HG03103 (cell line): ENCODE results near the gene LRMDA.
"Not testable (repeated sequence)": the region's sequence is repeated elsewhere in the genome, so short reads cannot be mapped to it uniquely, and the experiment has no call there.

ENCODE experiments used
- ATAC-seq: cut with Tn5 transposase; IDR thresholded peaks from one replicate; pipeline ENCODE4 v1.9.1; 2021; ENCODE audit warnings: low read depth; ENCODE audit not compliant: unreplicated experiment

The LRMDA gene

DNA sequence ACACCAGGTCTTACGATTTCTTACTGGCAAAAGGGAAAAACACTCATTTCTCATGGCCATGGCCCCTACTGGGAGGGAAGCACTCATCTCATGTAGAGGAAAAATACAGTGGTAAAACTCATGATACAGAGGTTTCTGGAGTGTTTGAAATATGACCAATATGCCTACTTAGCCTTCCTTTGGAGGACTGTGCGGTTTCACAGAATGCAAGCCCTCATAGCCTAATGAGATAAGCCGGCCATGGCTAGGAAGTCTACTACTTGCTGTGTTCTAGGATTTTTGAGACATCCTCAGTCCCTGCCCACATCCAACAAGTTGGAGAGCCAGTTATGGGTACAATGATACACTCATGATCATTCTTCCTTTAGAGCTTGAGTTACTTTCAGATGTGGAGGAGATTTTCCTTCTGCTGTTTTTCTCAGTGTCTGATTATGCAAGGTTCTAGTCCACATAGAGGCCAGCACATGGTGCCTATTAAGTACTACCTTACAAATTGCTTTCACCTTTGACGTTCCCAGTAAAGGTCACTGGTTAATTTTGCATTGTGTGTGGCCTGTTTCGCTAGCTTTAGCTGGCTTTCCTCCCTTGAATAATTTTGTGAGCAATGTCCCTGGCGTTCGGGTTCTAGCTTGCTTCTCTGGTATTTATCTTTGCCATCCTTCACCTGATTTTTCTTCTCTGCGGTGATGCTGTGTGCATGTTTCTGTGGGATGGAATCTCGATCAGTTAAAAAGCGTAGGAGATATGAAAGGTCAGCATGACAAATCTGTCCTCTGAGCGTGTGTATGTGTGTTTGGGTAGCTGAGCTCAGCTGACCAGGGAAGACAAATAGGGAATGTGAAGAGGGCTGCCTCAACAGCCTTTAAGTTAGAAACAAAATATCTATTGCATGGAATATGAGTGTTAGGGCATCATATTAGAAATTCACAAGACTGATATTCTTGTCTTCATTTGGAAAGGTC is 295.4 kb downstream of the LRMDA start:
- ATAC-seq = no peak

DNA sequence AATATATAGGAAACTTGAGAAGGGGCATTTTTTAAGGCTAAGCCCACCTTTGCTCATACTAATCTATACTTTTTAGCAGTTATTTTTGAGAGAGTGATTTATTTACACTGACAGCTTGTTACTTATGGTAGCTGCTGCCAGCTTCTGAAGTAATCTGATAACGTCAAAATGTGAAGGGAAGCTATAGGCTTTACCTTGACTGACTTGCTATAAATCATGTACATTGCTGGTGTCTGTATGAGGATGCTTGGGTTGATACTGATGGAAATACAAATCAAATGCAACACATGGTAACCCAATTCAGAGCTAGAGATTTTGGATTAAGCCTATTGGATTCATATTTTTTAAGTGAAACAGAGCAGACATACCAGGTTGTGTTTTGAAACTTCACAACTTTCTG is 299.4 kb downstream of the LRMDA start:
- ATAC-seq = no peak

GRCh38 chr10:75733135-75733890 is 301.9 kb downstream of the LRMDA start:
- ATAC-seq = no peak

DNA sequence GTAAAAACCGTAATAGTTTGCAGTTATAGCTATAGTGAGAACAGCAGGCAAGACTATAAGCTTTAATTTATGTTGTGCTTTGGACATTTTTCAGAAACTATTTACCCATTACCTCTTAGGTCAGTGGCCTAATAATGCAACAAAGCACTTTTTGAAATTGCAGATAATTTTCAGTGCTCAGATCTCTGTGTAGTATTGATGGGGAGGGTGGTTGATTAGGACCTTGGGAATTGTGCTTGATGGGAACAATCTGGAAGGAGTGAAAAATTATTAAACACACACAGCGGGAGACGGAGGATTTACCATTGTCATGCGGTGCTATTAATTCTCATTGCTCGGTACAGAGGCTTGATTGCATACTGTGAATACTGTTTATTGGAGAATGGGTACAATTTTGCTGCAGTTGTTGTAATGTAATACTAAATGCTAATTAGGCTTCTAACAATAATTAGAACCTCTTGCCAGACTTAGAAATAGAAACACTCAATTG is 304.8 kb downstream of the LRMDA start:
- ATAC-seq = no peak

DNA sequence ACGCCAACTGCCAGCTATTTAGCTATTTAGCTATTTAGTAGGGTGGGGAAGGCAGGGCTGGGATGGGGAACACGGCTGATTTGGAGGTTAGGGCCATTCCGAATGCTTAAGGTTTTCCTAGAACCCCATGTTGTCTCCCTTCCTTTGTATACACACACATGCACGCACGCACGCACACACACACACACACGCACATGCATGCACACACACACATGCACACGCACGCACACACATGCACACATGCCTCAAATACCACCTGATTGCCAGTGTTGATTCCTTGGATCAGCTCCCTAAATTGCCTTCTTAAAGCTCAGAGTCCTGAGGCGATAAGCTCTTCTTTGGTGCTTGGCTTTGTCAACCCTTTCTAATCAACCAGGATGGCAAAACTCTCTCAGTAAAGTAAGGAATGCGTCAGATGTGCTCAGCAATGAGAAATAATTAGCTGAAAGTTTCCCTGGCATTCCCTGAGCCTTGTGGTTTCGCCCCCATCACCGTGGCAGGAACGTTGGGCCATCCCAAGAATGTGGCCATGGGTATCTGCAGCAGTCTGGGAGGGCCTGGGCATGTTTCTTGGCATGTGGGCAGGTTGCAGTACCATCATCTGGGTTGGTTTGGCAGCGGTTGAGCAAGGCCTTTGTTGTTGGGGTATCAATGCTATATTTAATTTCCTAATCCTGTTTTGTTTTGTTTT is 305.6 kb downstream of the LRMDA start:
- ATAC-seq = no peak

DNA sequence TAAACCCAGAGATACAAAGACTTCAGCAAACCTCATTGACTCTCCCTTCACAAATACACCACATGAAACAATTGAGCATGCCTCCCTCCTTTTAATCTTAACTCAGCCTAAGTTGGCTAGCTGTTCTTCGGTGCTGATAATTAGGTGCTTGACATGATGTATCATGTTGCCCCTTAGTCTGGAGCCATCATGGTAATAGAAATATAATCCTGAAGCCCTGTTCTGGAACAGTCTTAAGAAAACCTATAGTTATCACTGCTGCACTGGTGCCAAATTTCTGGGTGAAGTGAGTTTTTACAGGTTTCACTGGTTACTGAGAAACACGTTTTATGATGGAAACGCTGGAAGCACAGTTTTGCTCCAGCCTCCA is 306.1 kb downstream of the LRMDA start:
- ATAC-seq = no peak

- no peak for ATAC-seq
Observed at GRCh38 chr10:75738924-75739323, 307.5 kb downstream of the LRMDA start.

GRCh38 chr10:75739414-75740143 is 308.2 kb downstream of the LRMDA start:
- ATAC-seq = no peak

DNA sequence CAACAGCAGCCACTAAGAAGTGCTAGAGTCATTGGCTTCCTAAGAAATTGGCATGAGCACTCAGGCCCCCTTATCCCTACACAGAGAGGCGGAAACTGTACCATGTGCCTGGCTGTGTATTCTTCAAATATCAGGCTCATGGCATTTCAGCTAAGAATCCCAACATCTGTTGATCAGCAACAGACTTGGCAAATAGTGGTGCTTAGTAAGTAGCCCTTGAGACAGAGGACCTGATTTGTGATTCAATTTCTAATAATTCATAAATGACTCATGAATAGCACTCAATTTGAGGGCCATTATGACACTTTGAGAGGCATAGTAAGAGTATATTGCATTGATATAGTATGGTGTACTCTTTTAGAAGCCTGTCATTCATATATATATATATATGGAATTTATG is 309.1 kb downstream of the LRMDA start:
- no peak for ATAC-seq

GRCh38 chr10:75742355-75742754 is 310.9 kb downstream of the LRMDA start:
- no peak for ATAC-seq

- ATAC-seq = no peak
Observed at GRCh38 chr10:75743291-75743778, 311.9 kb downstream of the LRMDA start.

GRCh38 chr10:75744261-75744660 is 312.8 kb downstream of the LRMDA start:
- no peak for ATAC-seq

GRCh38 chr10:75746356-75746755 is 314.9 kb downstream of the LRMDA start:
- no peak for ATAC-seq

DNA sequence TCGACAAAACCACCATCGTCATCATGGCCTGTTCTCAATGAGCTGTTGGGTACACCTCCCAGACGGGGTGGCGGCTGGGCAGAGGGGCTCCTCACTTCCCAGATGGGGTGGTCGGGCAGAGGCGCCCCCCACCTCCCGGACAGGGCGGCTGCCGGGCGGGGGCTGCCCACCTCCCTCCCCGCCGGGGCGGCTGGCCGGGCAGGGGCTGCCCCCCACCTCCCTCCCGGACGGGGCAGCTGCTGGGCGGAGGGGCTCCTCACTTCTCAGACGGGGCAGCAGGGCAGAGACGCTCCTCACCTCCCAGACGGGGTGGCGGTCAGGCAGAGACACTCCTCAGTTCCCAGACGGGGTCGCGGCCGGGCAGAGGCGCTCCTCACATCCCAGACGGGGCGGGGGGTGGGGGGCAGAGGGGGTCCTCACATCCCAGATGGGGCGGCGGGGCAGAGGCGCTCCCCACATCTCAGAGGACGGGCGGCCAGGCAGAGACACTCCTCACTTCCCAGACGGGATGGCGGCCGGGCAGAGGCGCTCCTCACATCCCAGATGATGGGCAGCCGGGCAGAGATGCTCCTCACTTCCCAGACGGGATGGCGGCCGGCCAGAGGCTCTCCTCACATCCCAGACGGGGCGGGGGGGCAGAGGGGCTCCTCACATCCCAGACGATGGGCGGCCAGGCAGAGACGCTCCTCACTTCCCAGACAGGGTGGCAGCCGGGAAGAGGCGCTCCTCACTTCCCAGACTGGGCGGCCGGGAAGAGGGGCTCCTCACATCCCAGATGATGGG is 318.9 kb downstream of the LRMDA start:
- ATAC-seq = not testable (repeated sequence)

DNA sequence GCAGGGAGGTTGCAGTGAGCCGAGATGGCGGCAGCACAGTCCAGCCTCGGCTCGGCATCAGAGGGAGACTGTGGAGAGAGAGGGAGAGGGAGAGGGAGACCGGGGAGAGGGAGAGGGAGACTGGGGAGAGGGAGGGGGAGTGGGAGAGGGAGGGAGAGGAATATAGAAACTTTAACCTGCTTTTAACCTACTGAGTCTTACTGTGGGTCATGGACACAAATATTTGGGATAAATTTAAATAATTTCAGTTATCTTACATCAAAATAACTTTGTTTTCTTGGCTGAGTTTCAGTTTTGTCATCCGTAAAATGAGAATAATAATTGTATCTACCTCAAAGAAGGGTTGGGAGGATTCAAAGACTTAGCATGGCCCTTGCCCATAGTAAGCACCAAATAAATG is 319.8 kb downstream of the LRMDA start:
- ATAC-seq = no peak

GRCh38 chr10:75753621-75754020 is 322.2 kb downstream of the LRMDA start:
- no peak for ATAC-seq

DNA sequence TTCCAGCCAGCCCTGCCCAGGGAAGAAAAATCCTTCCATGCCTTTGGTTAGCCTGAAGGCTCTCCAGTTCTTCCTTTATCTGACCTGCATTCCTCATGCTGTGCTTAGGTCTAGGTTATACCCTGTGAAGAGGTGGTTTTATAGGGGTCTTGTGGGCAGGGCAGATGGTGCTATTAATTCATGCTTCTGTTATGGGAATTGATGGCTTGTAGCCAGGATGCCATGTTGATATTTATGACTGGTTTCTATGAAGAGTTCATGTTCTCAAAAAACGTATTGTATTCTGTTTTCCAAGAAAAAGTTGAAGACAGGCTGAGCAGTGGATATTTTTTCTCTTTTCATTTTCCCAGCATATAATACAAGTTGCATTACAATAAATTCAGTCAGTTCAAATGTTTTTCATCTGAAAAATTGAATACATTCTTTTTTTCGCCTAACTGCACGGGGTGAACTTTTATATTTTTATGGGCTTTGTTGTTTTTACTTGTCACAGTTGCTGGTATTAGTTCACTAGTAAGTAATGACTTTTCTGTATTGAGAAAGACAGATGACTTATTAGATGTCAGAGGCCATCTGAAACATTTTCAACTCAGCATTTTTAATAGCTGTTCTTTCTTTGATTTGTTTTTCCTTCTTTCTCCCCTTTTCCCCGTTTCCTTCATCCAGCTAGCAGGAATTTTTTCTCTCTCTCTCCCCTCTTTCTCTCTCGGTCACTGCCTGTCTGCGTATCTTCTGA is 322.8 kb downstream of the LRMDA start:
- ATAC-seq = no peak

DNA sequence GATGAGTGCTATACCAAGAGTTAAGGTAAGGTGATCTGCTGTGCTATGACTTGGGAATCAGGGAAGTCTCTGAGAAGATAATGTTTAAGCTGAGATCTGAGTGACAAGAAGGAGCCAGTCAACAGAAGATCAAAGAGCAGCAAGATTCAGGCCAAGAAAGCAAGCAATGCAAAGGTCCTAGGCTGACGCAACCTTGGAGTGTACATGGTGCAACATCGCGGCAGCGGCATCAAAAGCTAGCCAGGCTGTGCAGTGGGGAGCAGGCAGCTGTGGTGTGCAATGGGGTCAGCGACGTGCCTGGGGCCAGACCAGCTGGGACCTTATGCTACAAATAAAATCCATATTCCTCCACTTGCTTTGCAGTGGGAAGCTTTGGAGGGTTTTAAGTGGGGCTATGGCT is 324.1 kb downstream of the LRMDA start:
- no peak for ATAC-seq

DNA sequence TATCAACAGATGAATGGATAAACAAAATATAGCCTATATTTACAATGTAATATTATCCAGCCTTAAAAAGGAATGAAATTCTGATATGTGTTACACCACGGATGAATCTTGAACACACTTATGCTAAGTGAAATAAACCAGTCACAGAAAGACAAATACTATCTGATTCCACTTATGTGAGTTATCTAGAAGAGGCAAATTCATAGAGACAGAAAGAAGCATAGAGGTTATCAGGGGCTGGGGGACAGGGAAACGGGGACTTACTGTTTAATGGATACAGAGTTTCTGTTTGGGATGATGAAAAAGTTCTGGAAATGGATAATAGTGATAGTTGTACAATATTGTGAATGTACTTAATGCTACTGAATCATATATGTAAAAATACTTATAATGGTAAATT is 329.9 kb downstream of the LRMDA start:
- ATAC-seq = no peak
